ENCODE data around the gene CSPG4. TPM values are rescaled to one million over a fixed set of nuclear protein-coding genes. Genes with fewer than 3 reads are reported as not detected.

The CSPG4 gene
- total and polyA plus RNA-seq, 10 of the 15 experiments (the other 5 are each of a cell fraction or from before 2014, with no cell fraction given): 0.02 to 2.2 (median 0.76) TPM

DNA sequence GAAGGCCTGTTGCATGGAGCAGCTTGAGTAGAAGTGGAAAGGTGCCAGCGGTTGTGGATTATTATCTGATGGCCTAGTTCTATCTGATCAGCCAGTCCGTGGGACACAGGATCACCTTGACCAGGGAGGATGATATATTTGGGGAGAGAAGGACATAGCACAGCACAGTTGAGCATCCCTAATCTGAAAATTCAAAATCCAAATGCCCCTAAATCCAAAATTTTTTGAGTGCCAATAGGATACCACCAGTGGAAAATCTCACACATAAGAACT is 6.0 kb downstream of the CSPG4 start (continued):
- TF ChIP-seq STAT3 (IDR thresholded peaks at IDR 0.05; ENCODE audit: low read depth, low read length) (no peak), MXI1 (IDR thresholded peaks at IDR 0.05; ENCODE audit: low read depth, low read length) (no peak), NFXL1 (IDR thresholded peaks at IDR 0.05; ENCODE audit: borderline replicate concordance) (no peak), ATF7 (IDR thresholded peaks at IDR 0.05; ENCODE audit: low read depth) (no peak), BHLHE40 (IDR thresholded peaks at IDR 0.05; ENCODE audit: borderline replicate concordance in 1 of 2, low read depth in 2 of 2, low read length in 1 of 2) (no peak), TAF1 (IDR thresholded peaks at IDR 0.05; ENCODE audit: borderline replicate concordance, low read depth, low read length) (no peak)
- TF ChIP-seq, protein P1, sequence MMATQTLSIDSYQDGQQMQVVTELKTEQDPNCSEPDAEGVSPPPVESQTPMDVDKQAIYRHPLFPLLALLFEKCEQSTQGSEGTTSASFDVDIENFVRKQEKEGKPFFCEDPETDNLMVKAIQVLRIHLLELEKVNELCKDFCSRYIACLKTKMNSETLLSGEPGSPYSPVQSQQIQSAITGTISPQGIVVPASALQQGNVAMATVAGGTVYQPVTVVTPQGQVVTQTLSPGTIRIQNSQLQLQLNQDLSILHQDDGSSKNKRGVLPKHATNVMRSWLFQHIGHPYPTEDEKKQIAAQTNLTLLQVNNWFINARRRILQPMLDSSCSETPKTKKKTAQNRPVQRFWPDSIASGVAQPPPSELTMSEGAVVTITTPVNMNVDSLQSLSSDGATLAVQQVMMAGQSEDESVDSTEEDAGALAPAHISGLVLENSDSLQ (IDR thresholded peaks at IDR 0.05): no peak
- TF ChIP-seq, protein P2, sequence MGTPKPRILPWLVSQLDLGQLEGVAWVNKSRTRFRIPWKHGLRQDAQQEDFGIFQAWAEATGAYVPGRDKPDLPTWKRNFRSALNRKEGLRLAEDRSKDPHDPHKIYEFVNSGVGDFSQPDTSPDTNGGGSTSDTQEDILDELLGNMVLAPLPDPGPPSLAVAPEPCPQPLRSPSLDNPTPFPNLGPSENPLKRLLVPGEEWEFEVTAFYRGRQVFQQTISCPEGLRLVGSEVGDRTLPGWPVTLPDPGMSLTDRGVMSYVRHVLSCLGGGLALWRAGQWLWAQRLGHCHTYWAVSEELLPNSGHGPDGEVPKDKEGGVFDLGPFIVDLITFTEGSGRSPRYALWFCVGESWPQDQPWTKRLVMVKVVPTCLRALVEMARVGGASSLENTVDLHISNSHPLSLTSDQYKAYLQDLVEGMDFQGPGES (IDR thresholded peaks at IDR 0.05): no peak
- TF ChIP-seq, protein P3, sequence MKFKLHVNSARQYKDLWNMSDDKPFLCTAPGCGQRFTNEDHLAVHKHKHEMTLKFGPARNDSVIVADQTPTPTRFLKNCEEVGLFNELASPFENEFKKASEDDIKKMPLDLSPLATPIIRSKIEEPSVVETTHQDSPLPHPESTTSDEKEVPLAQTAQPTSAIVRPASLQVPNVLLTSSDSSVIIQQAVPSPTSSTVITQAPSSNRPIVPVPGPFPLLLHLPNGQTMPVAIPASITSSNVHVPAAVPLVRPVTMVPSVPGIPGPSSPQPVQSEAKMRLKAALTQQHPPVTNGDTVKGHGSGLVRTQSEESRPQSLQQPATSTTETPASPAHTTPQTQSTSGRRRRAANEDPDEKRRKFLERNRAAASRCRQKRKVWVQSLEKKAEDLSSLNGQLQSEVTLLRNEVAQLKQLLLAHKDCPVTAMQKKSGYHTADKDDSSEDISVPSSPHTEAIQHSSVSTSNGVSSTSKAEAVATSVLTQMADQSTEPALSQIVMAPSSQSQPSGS (IDR thresholded peaks at IDR 0.05; ENCODE audit: low read length): no peak
- TF ChIP-seq, protein P4, sequence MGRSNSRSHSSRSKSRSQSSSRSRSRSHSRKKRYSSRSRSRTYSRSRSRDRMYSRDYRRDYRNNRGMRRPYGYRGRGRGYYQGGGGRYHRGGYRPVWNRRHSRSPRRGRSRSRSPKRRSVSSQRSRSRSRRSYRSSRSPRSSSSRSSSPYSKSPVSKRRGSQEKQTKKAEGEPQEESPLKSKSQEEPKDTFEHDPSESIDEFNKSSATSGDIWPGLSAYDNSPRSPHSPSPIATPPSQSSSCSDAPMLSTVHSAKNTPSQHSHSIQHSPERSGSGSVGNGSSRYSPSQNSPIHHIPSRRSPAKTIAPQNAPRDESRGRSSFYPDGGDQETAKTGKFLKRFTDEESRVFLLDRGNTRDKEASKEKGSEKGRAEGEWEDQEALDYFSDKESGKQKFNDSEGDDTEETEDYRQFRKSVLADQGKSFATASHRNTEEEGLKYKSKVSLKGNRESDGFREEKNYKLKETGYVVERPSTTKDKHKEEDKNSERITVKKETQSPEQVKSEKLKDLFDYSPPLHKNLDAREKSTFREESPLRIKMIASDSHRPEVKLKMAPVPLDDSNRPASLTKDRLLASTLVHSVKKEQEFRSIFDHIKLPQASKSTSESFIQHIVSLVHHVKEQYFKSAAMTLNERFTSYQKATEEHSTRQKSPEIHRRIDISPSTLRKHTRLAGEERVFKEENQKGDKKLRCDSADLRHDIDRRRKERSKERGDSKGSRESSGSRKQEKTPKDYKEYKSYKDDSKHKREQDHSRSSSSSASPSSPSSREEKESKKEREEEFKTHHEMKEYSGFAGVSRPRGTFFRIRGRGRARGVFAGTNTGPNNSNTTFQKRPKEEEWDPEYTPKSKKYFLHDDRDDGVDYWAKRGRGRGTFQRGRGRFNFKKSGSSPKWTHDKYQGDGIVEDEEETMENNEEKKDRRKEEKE (IDR thresholded peaks at IDR 0.05): no peak
- TF ChIP-seq, protein P5, sequence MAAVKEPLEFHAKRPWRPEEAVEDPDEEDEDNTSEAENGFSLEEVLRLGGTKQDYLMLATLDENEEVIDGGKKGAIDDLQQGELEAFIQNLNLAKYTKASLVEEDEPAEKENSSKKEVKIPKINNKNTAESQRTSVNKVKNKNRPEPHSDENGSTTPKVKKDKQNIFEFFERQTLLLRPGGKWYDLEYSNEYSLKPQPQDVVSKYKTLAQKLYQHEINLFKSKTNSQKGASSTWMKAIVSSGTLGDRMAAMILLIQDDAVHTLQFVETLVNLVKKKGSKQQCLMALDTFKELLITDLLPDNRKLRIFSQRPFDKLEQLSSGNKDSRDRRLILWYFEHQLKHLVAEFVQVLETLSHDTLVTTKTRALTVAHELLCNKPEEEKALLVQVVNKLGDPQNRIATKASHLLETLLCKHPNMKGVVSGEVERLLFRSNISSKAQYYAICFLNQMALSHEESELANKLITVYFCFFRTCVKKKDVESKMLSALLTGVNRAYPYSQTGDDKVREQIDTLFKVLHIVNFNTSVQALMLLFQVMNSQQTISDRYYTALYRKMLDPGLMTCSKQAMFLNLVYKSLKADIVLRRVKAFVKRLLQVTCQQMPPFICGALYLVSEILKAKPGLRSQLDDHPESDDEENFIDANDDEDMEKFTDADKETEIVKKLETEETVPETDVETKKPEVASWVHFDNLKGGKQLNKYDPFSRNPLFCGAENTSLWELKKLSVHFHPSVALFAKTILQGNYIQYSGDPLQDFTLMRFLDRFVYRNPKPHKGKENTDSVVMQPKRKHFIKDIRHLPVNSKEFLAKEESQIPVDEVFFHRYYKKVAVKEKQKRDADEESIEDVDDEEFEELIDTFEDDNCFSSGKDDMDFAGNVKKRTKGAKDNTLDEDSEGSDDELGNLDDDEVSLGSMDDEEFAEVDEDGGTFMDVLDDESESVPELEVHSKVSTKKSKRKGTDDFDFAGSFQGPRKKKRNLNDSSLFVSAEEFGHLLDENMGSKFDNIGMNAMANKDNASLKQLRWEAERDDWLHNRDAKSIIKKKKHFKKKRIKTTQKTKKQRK (IDR thresholded peaks at IDR 0.05; ENCODE audit: low read depth, low read length): no peak
